K562 (cell line): ENCODE results near the gene CR2. TPM values are rescaled to one million over a fixed set of nuclear protein-coding genes. Genes with fewer than 3 reads are reported as not detected.

ENCODE experiments used
- ATAC-seq: fragments of 200-7000 bp; cut with Tn5 transposase; 3 replicates; pipeline ENCODE4 v1.9.1; 2020; ENCODE audit warnings: moderate library complexity
- Bru-seq: library from RNA; stranded (reverse); fragments of 400-500 nt; gene quantifications from one replicate; lab custom pipeline; 2021; lab: Mats Ljungman, UMichigan
- BruChase-seq, 2 experiments: library from RNA; stranded (reverse); fragments of 400-500 nt; gene quantifications; one replicate each; lab custom pipeline; 2021; lab: Mats Ljungman, UMichigan
- BruUV-seq: library from RNA; stranded (reverse); fragments of 400-500 nt; replicated peaks from 2 replicates; lab custom pipeline; 2021; lab: Mats Ljungman, UMichigan
- CTCF ChIA-PET: fragments of 300-600 bp; formaldehyde crosslinking; extraction: SDS; loops from one replicate; lab custom pipeline; 2021; ENCODE audit warnings: low intra/inter-chr PET ratio; lab: Yijun Ruan, JAX
- POLR2A ChIA-PET: fragments of 300-600, 350-650 bp; sonication (Branson Sonifier 250); formaldehyde crosslinking; extraction: SDS; loops from one replicate; lab custom pipeline; 2021; ENCODE audit warnings: antibody characterized with exemption, inconsistent platforms; lab: Yijun Ruan, JAX
- DNase-seq, 4 experiments: peaks; one replicate each; pipeline versions ENCODE4 v3.0.0 to v3.0.0-alpha.2; 2011 to 2018; ENCODE audit warnings: low spot score in 3 of 4, mixed read lengths in 3 of 4; ENCODE audit errors: extremely low read depth in 1 of 4
- FAIRE-seq: peaks from 2 replicates; lab custom pipeline; 2011; peaks lifted over from hg19 to GRCh38; lab: Jason Lieb, UNC
- H2AFZ ChIP-seq: 2 replicates; pipeline ENCODE4 v1.6.0; 2011; ENCODE audit warnings: low read depth, low read length, control low read depth, inconsistent platforms
- H3K27ac ChIP-seq: fragments of 200-600 bp; 3 replicates; pipeline ENCODE4 v1.8.0; 2011; ENCODE audit warnings: low read depth, mild to moderate bottlenecking, control low read depth, inconsistent platforms, low read length, moderate library complexity, mixed read lengths; ENCODE audit errors: extremely low read depth
- H3K27me3 ChIP-seq, 2 experiments: fragments of 300-600 bp in 1 of 2; 2 replicates in 1 of 2; 3 replicates in 1 of 2; pipeline versions ENCODE4 v1.6.0 to v1.8.0; 2011; ENCODE audit warnings: inconsistent platforms in 2 of 2, low read length in 2 of 2, mild to moderate bottlenecking in 1 of 2, mixed read lengths in 1 of 2, moderate library complexity in 1 of 2; ENCODE audit not compliant: control insufficient read depth in 2 of 2, insufficient read depth in 2 of 2
- H3K36me3 ChIP-seq: fragments of 300-600 bp; 3 replicates; pipeline ENCODE4 v1.8.0; 2011; ENCODE audit warnings: mild to moderate bottlenecking, low read length, inconsistent platforms; ENCODE audit not compliant: control insufficient read depth, insufficient read depth
- H3K4me1 ChIP-seq, 2 experiments: fragments of 200-600 bp in 1 of 2; replicated peaks in 1 of 2; 2 replicates in 1 of 2; 3 replicates in 1 of 2; pipeline versions ENCODE4 v1.5.1 to v1.8.0; 2011; ENCODE audit warnings: inconsistent platforms in 2 of 2, low read length in 2 of 2, mild to moderate bottlenecking in 1 of 2, mixed read lengths in 1 of 2, moderate library complexity in 1 of 2; ENCODE audit not compliant: control insufficient read depth in 2 of 2, insufficient read depth in 2 of 2
- H3K4me2 ChIP-seq: 2 replicates; pipeline ENCODE4 v1.6.1; 2011; ENCODE audit warnings: low read length, control low read depth, inconsistent platforms, mixed read lengths; ENCODE audit not compliant: insufficient read depth
- H3K4me3 ChIP-seq: fragments of 200-600 bp; sonication (generic), shearing (Covaris generic); 2 replicates; pipeline ENCODE4 v1.5.1; 2016; ENCODE audit warnings: control low read depth, inconsistent platforms
- H3K79me2 ChIP-seq: fragments of 200-600 bp; 3 replicates; pipeline ENCODE4 v1.8.0; 2011; ENCODE audit warnings: low read length, inconsistent platforms; ENCODE audit not compliant: control insufficient read depth, insufficient read depth
- H3K9ac ChIP-seq, 2 experiments: 2 replicates each; pipeline versions ENCODE4 v1.6.0 to v1.6.1; 2011; ENCODE audit warnings: low read depth in 2 of 2, low read length in 2 of 2, control low read depth in 1 of 2, inconsistent platforms in 1 of 2, mild to moderate bottlenecking in 1 of 2, mixed read lengths in 1 of 2; ENCODE audit not compliant: insufficient read depth in 1 of 2
- H3K9me1 ChIP-seq: one replicate; pipeline ENCODE4 v1.6.0; 2011; ENCODE audit warnings: inconsistent platforms, mild to moderate bottlenecking, low read length, moderate library complexity; ENCODE audit not compliant: control insufficient read depth, insufficient read depth
- H3K9me3 ChIP-seq: replicated peaks from 2 replicates; pipeline ENCODE4 v1.5.1; 2011; ENCODE audit warnings: low read depth, low read length, inconsistent platforms; ENCODE audit not compliant: control insufficient read depth, insufficient read depth
- H4K20me1 ChIP-seq: replicated peaks from 2 replicates; pipeline ENCODE4 v1.6.1; 2011; ENCODE audit warnings: low read length, inconsistent platforms, mixed read lengths; ENCODE audit not compliant: control insufficient read depth, insufficient read depth
- BHLHE40 ChIP-seq: IDR thresholded peaks from 2 replicates; pipeline ENCODE4 v1.6.1; 2011; ENCODE audit warnings: low read length, improper control_type of control experiment
- BRCA1 ChIP-seq, 2 experiments: fragments of 450-650 bp in 1 of 2; sonication (generic) in 1 of 2; formaldehyde crosslinking in 1 of 2; IDR thresholded peaks; 2 replicates each; pipeline versions ENCODE4 v1.5.0 to v1.6.1; 2017 to 2020; ENCODE audit warnings: mild to moderate bottlenecking in 1 of 2, missing genetic modification reagents in 1 of 2
- CBX1 ChIP-seq: sonication (generic); IDR thresholded peaks from 2 replicates; pipeline ENCODE4 v1.6.1; 2016; ENCODE audit warnings: antibody characterized with exemption, low read depth, mild to moderate bottlenecking
- CC2D1A ChIP-seq: fragments of 450-650 bp; IDR thresholded peaks from 2 replicates; pipeline ENCODE4 v1.6.1; 2017; ENCODE audit warnings: mild to moderate bottlenecking
- EP400 ChIP-seq: fragments of 450-650 bp; IDR thresholded peaks from 2 replicates; pipeline ENCODE4 v1.6.1; 2017; ENCODE audit warnings: antibody characterized with exemption, mild to moderate bottlenecking, moderate library complexity
- FOXM1 ChIP-seq, 2 experiments: fragments of 450-650 bp in 1 of 2; sonication (generic) in 1 of 2; formaldehyde crosslinking in 1 of 2; IDR thresholded peaks; 2 replicates each; pipeline versions ENCODE4 v1.6.1 to v1.9.0; 2017 to 2022; ENCODE audit warnings: low read depth in 2 of 2, mild to moderate bottlenecking in 2 of 2, missing genetic modification reagents in 1 of 2, moderate library complexity in 1 of 2
- HDAC1 ChIP-seq, 2 experiments: fragments of 450-650 bp; IDR thresholded peaks; 2 replicates each; pipeline ENCODE4 v1.6.1; 2016 to 2017; ENCODE audit warnings: inconsistent platforms in 1 of 2, mild to moderate bottlenecking in 1 of 2, moderate library complexity in 1 of 2
- JUN ChIP-seq, 2 experiments: sonication (generic) in 1 of 2; formaldehyde crosslinking in 1 of 2; IDR thresholded peaks; 2 replicates each; pipeline versions ENCODE4 v1.6.1 to v1.8.0; 2012 to 2022; ENCODE audit warnings: borderline replicate concordance in 2 of 2, mild to moderate bottlenecking in 2 of 2, improper control_type of control experiment in 1 of 2, low read depth in 1 of 2, low read length in 1 of 2, missing genetic modification reagents in 1 of 2
- NR3C1 ChIP-seq: sonication (generic); formaldehyde crosslinking; IDR thresholded peaks from 2 replicates; pipeline ENCODE4 v1.8.1; 2022; ENCODE audit warnings: missing genetic modification reagents
- TEAD1 ChIP-seq, 2 experiments: fragments of 450-650 bp in 1 of 2; sonication (generic) in 1 of 2; formaldehyde crosslinking; IDR thresholded peaks; 2 replicates each; pipeline versions ENCODE4 v1.4.0 to v1.8.0; 2020 to 2022; ENCODE audit warnings: mild to moderate bottlenecking in 2 of 2, missing genetic modification reagents in 1 of 2
- ZBTB7A ChIP-seq: IDR thresholded peaks from 2 replicates; pipeline ENCODE4 v1.6.1; 2011; ENCODE audit warnings: low read depth, mild to moderate bottlenecking, low read length, moderate library complexity, borderline replicate concordance; ENCODE audit not compliant: control insufficient read depth
- ZNF778 ChIP-seq: fragments of 450-650 bp; formaldehyde crosslinking; IDR thresholded peaks from 2 replicates; pipeline ENCODE4 v1.4.0; 2020; ENCODE audit warnings: mild to moderate bottlenecking, moderate library complexity
- WGBS: fragments of 100-300 bp; shearing (Covaris generic); methylation state at CpG from one replicate; pipeline ENCODE4 v1.1.6; 2016; ENCODE audit warnings: low coverage, mixed read lengths; ENCODE audit not compliant: insufficient coverage; ENCODE audit errors: missing lambda C conversion rate; 5-methylcytosine and 5-hydroxymethylcytosine counted together
- in situ Hi-C: fragments of 300-500 bp; cut with MboI; formaldehyde crosslinking; loops from 4 replicates; pipeline ENCODE4 v1.15.0; 2018; ENCODE audit warnings: inconsistent platforms, mixed read lengths
- intact Hi-C: fragments of 100-400 bp; cut with micrococcal nuclease; formaldehyde crosslinking; loops from 2 replicates; pipeline ENCODE4 v1.14.2; 2022
- long read RNA-seq, 3 experiments: library from polyadenylated mRNA in 2 of 3; library from RNA in 1 of 3; unstranded in 2 of 3; stranded (forward) in 1 of 3; transcript quantifications; one replicate each; pipeline ENCODE4 v2.0.0, GENCODE V29; 2019 to 2022
- polyA minus RNA-seq, 3 experiments: library from RNA; depleted of rRNA, polyadenylated mRNA; stranded (reverse); fragments of >200 nt; gene quantifications; 2 replicates each; pipeline ENCODE4 v1.2.3, GENCODE V29; 2011
- polyA plus RNA-seq, 8 experiments: library from polyadenylated mRNA; depleted of rRNA in 4 of 8; stranded (reverse) in 5 of 8; unstranded in 3 of 8; fragments of >200 nt; fragmentation: Nextera tagmentation in 2 of 8; fragmentation: Illumina TruSeq in 1 of 8; extraction: Ambion mirVana in 2 of 8; extraction: Trizol in 1 of 8; gene quantifications; 2 replicates each; pipeline versions ENCODE4 v1.2.1 to v1.2.3, GENCODE V29; 2011 to 2014; ENCODE audit warnings: inconsistent platforms in 1 of 8, missing spikeins in 1 of 8
- total RNA-seq, 7 experiments: library from RNA; depleted of rRNA in 6 of 7; stranded (reverse); fragments of >200 nt in 6 of 7; fragmentation: Illumina TruSeq in 2 of 7; extraction: Trizol in 2 of 7; gene quantifications; 2 replicates each; pipeline versions ENCODE4 v1.2.1 to v1.2.3, GENCODE V29; 2011 to 2021; ENCODE audit warnings: low replicate concordance in 1 of 7
- TF ChIP-seq, protein P1 (sequence below): sonication (generic); formaldehyde crosslinking; IDR thresholded peaks from 2 replicates; pipeline ENCODE4 v1.9.0; 2022; ENCODE audit warnings: mild to moderate bottlenecking, missing genetic modification reagents
- TF ChIP-seq, protein P2 (sequence below): sonication (generic); formaldehyde crosslinking; IDR thresholded peaks from 2 replicates; pipeline ENCODE4 v1.9.0; 2022; ENCODE audit warnings: mild to moderate bottlenecking, missing genetic modification reagents

The CR2 gene
- total RNA-seq (2011; cell fraction: chromatin; rRNA removed; ENCODE audit: low replicate concordance), result 0.97 and 2.7 TPM in 2 replicates
- 0.67 and 1.2 TPM in 2 replicates for total RNA-seq (2011; cell fraction: nucleolus; rRNA removed)
- 1.2 and 1.4 TPM in 2 replicates for total RNA-seq (2011; cell fraction: nucleoplasm; rRNA removed)
- total RNA-seq (2014; rRNA removed), result 0.32 and 0.33 TPM in 2 replicates
- 0.44 and 0.45 TPM in 2 replicates for total RNA-seq (2014; rRNA removed; fragmentation: Illumina TruSeq; extraction: Trizol)
- total RNA-seq (2015; rRNA removed; fragmentation: Illumina TruSeq; extraction: Trizol), result 0.07 and 0.11 TPM in 2 replicates
- total RNA-seq (2021), result 0.51 and 0.66 TPM in 2 replicates
- polyA plus RNA-seq (2011; rRNA removed), result 0.57 and 0.72 TPM in 2 replicates
- 0.24 and 0.31 TPM in 2 replicates for polyA plus RNA-seq (2011; cell fraction: cytosol; rRNA removed)
- 1.5 and 1.8 TPM in 2 replicates for polyA plus RNA-seq (2011; cell fraction: nucleus; rRNA removed)
- 0.21 and 0.35 TPM in 2 replicates for polyA plus RNA-seq (2012)
- polyA plus RNA-seq (2014; fragmentation: Illumina TruSeq; extraction: Trizol), result 0.44 and 0.67 TPM in 2 replicates
- under 1 TPM; 0.25 to 0.27 TPM for polyA plus RNA-seq (2014; fragmentation: Nextera tagmentation; extraction: Ambion mirVana)
- 0.36 and 0.37 TPM in 2 replicates for polyA plus RNA-seq (2014; rRNA removed)
- 0.28 and 0.54 TPM in 2 replicates for polyA minus RNA-seq (2011; rRNA and poly(A)+ RNA removed)
- 0.38 TPM in 1 of 2 replicates, not detected in the other for polyA minus RNA-seq (2011; cell fraction: cytosol; rRNA and poly(A)+ RNA removed)
- 1.1 and 1.6 TPM in 2 replicates for polyA minus RNA-seq (2011; cell fraction: nucleus; rRNA and poly(A)+ RNA removed)
- percentile 27 among the genes with signal in this experiment for Bru-seq, nascent RNA
- BruChase-seq, experiment 1, labeled RNA remaining after a 2-hour chase, result percentile 31 among the genes with signal in this experiment
- percentile 34 among the genes with signal in this experiment for BruChase-seq, experiment 2, labeled RNA remaining after a 6-hour chase
- long read RNA-seq, experiment 1, partial matches to known transcripts, result 0 of 1 reads
- long read RNA-seq, experiment 1, other reads (novel, unspliced or antisense), result 1 of 1 reads
- long read RNA-seq, experiment 2, result 0 reads
- long read RNA-seq, experiment 3, result 0 reads

- intact Hi-C loops (no loop called here), in situ Hi-C loops (no loop called here)
- CTCF ChIA-PET, result interaction anchor here (0.6 kb wide), 1 partner anchor 118 kb away, joined by 3 read pairs; no protein-coding TSS in a partner anchor
- POLR2A ChIA-PET, result no interaction called here
- Histone ChIP-seq H3K27ac (no peak within 1 kb of the TSS), H4K20me1 (no peaks in the 10 kb centered on the region), H3K4me1 (peaks cover 5 to 10% of the 10 kb centered on the region in 2 experiments; a peak in 4 of 5 replicates), H3K9ac (peak within 1 kb of the TSS; percentile 20 to 88), H3K9me1 (no peaks in the 10 kb centered on the region), H3K4me2 (peak within 1 kb of the TSS; percentile 69), H3K79me2 (no peaks in the 10 kb centered on the region), H3K27me3 (no peaks in the 10 kb centered on the region), H3K36me3 (no peaks in the 10 kb centered on the region), H3K4me3 (peak within 1 kb of the TSS; percentile 28), H2AFZ (peak within 1 kb of the TSS; percentile 84), H3K9me3 (no peaks in the 10 kb centered on the region)
- FAIRE-seq, result no peak
- 34% methylated on average over 67 of the region's 75 CpGs for WGBS
- peak; percentile 50 to 71 (median 61) for DNase-seq
- no TSS peak for BruUV-seq
- peak; percentile 94 for ATAC-seq
- no peak for TF ChIP-seq BRCA1 (IDR thresholded peaks at IDR 0.05)
- TF ChIP-seq BRCA1 (CRISPR knock-in tag; IDR thresholded peaks at IDR 0.05), result no peak
- 0 out of 2 replicates have a peak, but pooled peaks have one; percentile 16 for TF ChIP-seq EP400
- peak; percentile 49; the same call in 1 of the 2 replicates for TF ChIP-seq ZBTB7A
- TF ChIP-seq, protein P1, sequence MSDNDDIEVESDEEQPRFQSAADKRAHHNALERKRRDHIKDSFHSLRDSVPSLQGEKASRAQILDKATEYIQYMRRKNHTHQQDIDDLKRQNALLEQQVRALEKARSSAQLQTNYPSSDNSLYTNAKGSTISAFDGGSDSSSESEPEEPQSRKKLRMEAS (CRISPR knock-in tag), result peak; percentile 89
- TF ChIP-seq BHLHE40, result peak; percentile 72
- peak; percentile 18; the same call in 1 of the 2 replicates for TF ChIP-seq CC2D1A
- TF ChIP-seq, protein P2, sequence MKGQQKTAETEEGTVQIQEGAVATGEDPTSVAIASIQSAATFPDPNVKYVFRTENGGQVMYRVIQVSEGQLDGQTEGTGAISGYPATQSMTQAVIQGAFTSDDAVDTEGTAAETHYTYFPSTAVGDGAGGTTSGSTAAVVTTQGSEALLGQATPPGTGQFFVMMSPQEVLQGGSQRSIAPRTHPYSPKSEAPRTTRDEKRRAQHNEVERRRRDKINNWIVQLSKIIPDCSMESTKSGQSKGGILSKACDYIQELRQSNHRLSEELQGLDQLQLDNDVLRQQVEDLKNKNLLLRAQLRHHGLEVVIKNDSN (CRISPR knock-in tag), result peak; percentile 47
- TF ChIP-seq JUN (IDR thresholded peaks at IDR 0.05; ENCODE audit: borderline replicate concordance, low read depth, low read length), result no peak
- TF ChIP-seq JUN (CRISPR knock-in tag; IDR thresholded peaks at IDR 0.05; ENCODE audit: borderline replicate concordance), result peak; percentile 66; the same call in 1 of the 2 replicates
- TF ChIP-seq TEAD1 (CRISPR knock-in tag; IDR thresholded peaks at IDR 0.05), result 0 out of 4 replicates have a peak, but pooled peaks of 1 of the 2 experiments have one; percentile 32
- 0 out of 2 replicates have a peak, but pooled peaks have one; percentile 25 for TF ChIP-seq NR3C1 (CRISPR knock-in tag)
- TF ChIP-seq ZNF778, result no peak
- peak; percentile 68; the same call in 1 of the 2 replicates for TF ChIP-seq CBX1
- 0 out of 4 replicates have a peak, but pooled peaks of 1 of the 2 experiments have one; percentile 38 for TF ChIP-seq HDAC1 (IDR thresholded peaks at IDR 0.05)
- TF ChIP-seq FOXM1 (IDR thresholded peaks at IDR 0.05; ENCODE audit: low read depth), result no peak
- TF ChIP-seq FOXM1 (CRISPR knock-in tag; IDR thresholded peaks at IDR 0.05; ENCODE audit: low read depth), result 0 out of 2 replicates have a peak, but pooled peaks have one; percentile 28
These were observed at the start of gene CR2 for GRCh38 chr1:207454046-207454964. TSS of gene CR2 (plus strand) at chr1:207454328. CDS start at chr1:207454419, 91 bp downstream.
